MM.1S (cell line): ENCODE results near the gene SLC6A12.

Source experiments
- DNase-seq: peaks from one replicate; pipeline ENCODE4 v3.0.0-alpha.2; 2015
- H2AFZ ChIP-seq: fragments of 300-600 bp; sonication (generic); 2 replicates; pipeline ENCODE4 v1.6.0; 2016; ENCODE audit warnings: antibody characterized with exemption, low read length
- H3F3A ChIP-seq: fragments of 300-600 bp; sonication (generic); 2 replicates; pipeline ENCODE4 v1.6.1; 2016; ENCODE audit warnings: mild to moderate bottlenecking, antibody characterized with exemption, low read length, moderate library complexity, mixed read lengths; ENCODE audit not compliant: insufficient read depth
- H3K27ac ChIP-seq: fragments of 300-600 bp; sonication (generic); 2 replicates; pipeline ENCODE4 v1.5.1; 2016; ENCODE audit warnings: mild to moderate bottlenecking, low read length
- H3K27me3 ChIP-seq: fragments of 300-600 bp; sonication (generic); replicated peaks from 2 replicates; pipeline ENCODE4 v1.6.0; 2016; ENCODE audit warnings: low read length; ENCODE audit not compliant: insufficient read depth
- H3K36me3 ChIP-seq: fragments of 300-600 bp; sonication (generic); replicated peaks from 2 replicates; pipeline ENCODE4 v1.6.1; 2016; ENCODE audit warnings: mild to moderate bottlenecking, low read length, mixed read lengths; ENCODE audit not compliant: insufficient read depth
- H3K4me1 ChIP-seq: fragments of 300-600 bp; sonication (generic); 2 replicates; pipeline ENCODE4 v1.6.1; 2016; ENCODE audit warnings: low read length, mixed read lengths
- H3K4me2 ChIP-seq: fragments of 300-600 bp; sonication (generic); 2 replicates; pipeline ENCODE4 v1.6.0; 2016; ENCODE audit warnings: low read depth, low read length
- H3K4me3 ChIP-seq: fragments of 300-600 bp; sonication (generic); 2 replicates; pipeline ENCODE4 v1.5.1; 2016; ENCODE audit warnings: low read length, mixed read lengths
- H3K79me2 ChIP-seq: fragments of 300-600 bp; sonication (generic); 2 replicates; pipeline ENCODE4 v1.6.1; 2016; ENCODE audit warnings: mixed run types, low read length, mixed read lengths
- H3K9ac ChIP-seq: fragments of 300-600 bp; sonication (generic); 2 replicates; pipeline ENCODE4 v1.6.1; 2016; ENCODE audit warnings: low read length, mixed read lengths
- H3K9me2 ChIP-seq: fragments of 300-600 bp; sonication (generic); replicated peaks from 2 replicates; pipeline ENCODE4 v1.6.1; 2016; ENCODE audit warnings: mild to moderate bottlenecking, low read length, mixed read lengths; ENCODE audit not compliant: insufficient read depth
- H3K9me3 ChIP-seq: fragments of 300-600 bp; sonication (generic); replicated peaks from 2 replicates; pipeline ENCODE4 v1.6.1; 2016; ENCODE audit warnings: mild to moderate bottlenecking, low read length, mixed read lengths; ENCODE audit not compliant: insufficient read depth
- H4K20me1 ChIP-seq: fragments of 300-600 bp; sonication (generic); 2 replicates; pipeline ENCODE4 v1.6.1; 2016; ENCODE audit warnings: mild to moderate bottlenecking, low read length, moderate library complexity, mixed read lengths; ENCODE audit not compliant: insufficient read depth
- EZH2 ChIP-seq: fragments of 300-600 bp; sonication (generic); optimal IDR thresholded peaks from 2 replicates; pipeline ENCODE3; 2017; ENCODE audit warnings: low read depth, mild to moderate bottlenecking, antibody characterized with exemption, low read length, mixed read lengths
- EZH2phosphoT487 ChIP-seq: fragments of 300-600 bp; sonication (generic); IDR thresholded peaks from 2 replicates; pipeline ENCODE4 v1.6.1; 2018; ENCODE audit warnings: antibody characterized with exemption, low read length
- TF ChIP-seq, protein P1 (sequence below): fragments of 300-600 bp; sonication (generic); IDR thresholded peaks from 2 replicates; pipeline ENCODE4 v1.5.1; 2016; ENCODE audit warnings: antibody characterized with exemption, low read length, mixed read lengths

The SLC6A12 gene

GRCh38 chr12:209246-209645 is 4.7 kb downstream of the SLC6A12 start:
- Histone ChIP-seq H3K9me2 (no peaks in the 10 kb centered on the region), H3K9ac (no peak overlapping the region), H3K4me2 (no peak overlapping the region), H3K4me3 (no peak overlapping the region), H3K4me1 (peaks cover 6% of the 10 kb centered on the region), H2AFZ (no peak overlapping the region), H3K9me3 (no peaks in the 10 kb centered on the region), H3K36me3 (no peaks in the 10 kb centered on the region), H3K27ac (no peak overlapping the region), H3F3A (no peaks in the 10 kb centered on the region), H4K20me1 (no peaks in the 10 kb centered on the region), H3K27me3 (peaks cover 19% of the 10 kb centered on the region), H3K79me2 (no peaks in the 10 kb centered on the region)
- no peak for DNase-seq
- no peak for TF ChIP-seq EZH2
- TF ChIP-seq, protein P1, sequence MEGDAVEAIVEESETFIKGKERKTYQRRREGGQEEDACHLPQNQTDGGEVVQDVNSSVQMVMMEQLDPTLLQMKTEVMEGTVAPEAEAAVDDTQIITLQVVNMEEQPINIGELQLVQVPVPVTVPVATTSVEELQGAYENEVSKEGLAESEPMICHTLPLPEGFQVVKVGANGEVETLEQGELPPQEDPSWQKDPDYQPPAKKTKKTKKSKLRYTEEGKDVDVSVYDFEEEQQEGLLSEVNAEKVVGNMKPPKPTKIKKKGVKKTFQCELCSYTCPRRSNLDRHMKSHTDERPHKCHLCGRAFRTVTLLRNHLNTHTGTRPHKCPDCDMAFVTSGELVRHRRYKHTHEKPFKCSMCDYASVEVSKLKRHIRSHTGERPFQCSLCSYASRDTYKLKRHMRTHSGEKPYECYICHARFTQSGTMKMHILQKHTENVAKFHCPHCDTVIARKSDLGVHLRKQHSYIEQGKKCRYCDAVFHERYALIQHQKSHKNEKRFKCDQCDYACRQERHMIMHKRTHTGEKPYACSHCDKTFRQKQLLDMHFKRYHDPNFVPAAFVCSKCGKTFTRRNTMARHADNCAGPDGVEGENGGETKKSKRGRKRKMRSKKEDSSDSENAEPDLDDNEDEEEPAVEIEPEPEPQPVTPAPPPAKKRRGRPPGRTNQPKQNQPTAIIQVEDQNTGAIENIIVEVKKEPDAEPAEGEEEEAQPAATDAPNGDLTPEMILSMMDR, result no peak
- no peak for TF ChIP-seq EZH2phosphoT487

GRCh38 chr12:208813-209212 is 5.1 kb downstream of the SLC6A12 start:
- H3K27me3 ChIP-seq, result peaks cover 15% of the 10 kb centered on the region

DNA sequence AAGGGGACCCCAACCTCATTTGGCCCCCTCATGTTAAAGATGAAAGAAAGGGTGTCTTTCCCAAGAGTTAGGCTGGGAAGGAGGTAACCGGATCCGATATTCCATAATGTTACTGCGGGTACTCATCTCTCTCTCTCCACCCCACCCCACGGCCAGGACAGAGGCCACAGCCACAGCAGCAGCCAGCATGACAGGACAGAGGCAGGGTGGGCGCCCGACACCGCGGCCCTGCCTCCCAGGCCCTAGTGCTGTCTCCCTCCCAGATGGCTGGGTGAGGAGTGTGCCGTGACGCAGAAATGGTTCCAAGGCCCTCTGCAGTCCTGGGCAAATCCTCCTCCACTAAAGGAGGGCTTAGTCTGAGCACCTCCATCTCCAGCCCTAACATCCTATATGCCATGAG is 6.2 kb downstream of the SLC6A12 start:
- Histone ChIP-seq H3K36me3 (no peaks in the 10 kb centered on the region), H2AFZ (no peak overlapping the region)

More at GRCh38 chr12:208813-209212, 5.1 kb downstream of the SLC6A12 start:
- Histone ChIP-seq H4K20me1 (no peaks in the 10 kb centered on the region), H2AFZ (no peak overlapping the region), H3K9ac (no peak overlapping the region), H3K4me3 (no peak overlapping the region), H3K36me3 (no peaks in the 10 kb centered on the region), H3K27ac (no peak overlapping the region), H3F3A (no peaks in the 10 kb centered on the region), H3K9me3 (no peaks in the 10 kb centered on the region), H3K9me2 (no peaks in the 10 kb centered on the region), H3K4me2 (no peak overlapping the region), H3K4me1 (peaks cover 6% of the 10 kb centered on the region), H3K79me2 (no peaks in the 10 kb centered on the region)
- DNase-seq, result no peak
- TF ChIP-seq, protein P1, result no peak

More for the DNA sequence above, 6.2 kb downstream of the SLC6A12 start:
- no peak for DNase-seq
- Histone ChIP-seq H3K4me1 (peaks cover 3% of the 10 kb centered on the region), H3K4me3 (no peak overlapping the region), H3K27me3 (peaks cover 8% of the 10 kb centered on the region), H3K9me3 (no peaks in the 10 kb centered on the region), H4K20me1 (no peaks in the 10 kb centered on the region), H3F3A (no peaks in the 10 kb centered on the region), H3K79me2 (no peaks in the 10 kb centered on the region), H3K9me2 (no peaks in the 10 kb centered on the region), H3K9ac (no peak overlapping the region), H3K27ac (no peak overlapping the region), H3K4me2 (no peak overlapping the region)
- no peak for TF ChIP-seq EZH2
- no peak for TF ChIP-seq EZH2phosphoT487
- TF ChIP-seq, protein P1, result no peak
